Endothelial cell of umbilical vein (primary cell): Measurements from ENCODE around the gene CHURC1. TPM values are rescaled to one million over a fixed set of nuclear protein-coding genes. Genes with fewer than 3 reads are reported as not detected.

Experiments
- BruUV-seq: library from RNA; stranded (reverse); fragments of 400-500 nt; replicated peaks from 2 replicates; lab custom pipeline; 2021; lab: Mats Ljungman, UMichigan
- CTCF ChIA-PET: fragments of 300-600, 350-600 bp; sonication (Branson Sonifier 250); formaldehyde crosslinking; loops from one replicate; lab custom pipeline; 2021; ENCODE audit warnings: antibody characterized with exemption, inconsistent platforms; lab: Charles Lee
- POLR2A ChIA-PET: fragments of 300-600, 350-600 bp; sonication (Branson Sonifier 250); formaldehyde crosslinking; loops from one replicate; lab custom pipeline; 2021; ENCODE audit warnings: antibody characterized with exemption, inconsistent platforms; lab: Charles Lee
- DNase-seq: peaks from one replicate; pipeline ENCODE4 v3.0.0-alpha.2; 2011; ENCODE audit warnings: low read depth, low spot score
- FAIRE-seq: peaks from 2 replicates; lab custom pipeline; 2011; peaks lifted over from hg19 to GRCh38; lab: Jason Lieb, UNC
- H2AFZ ChIP-seq: 2 replicates; pipeline ENCODE4 v1.6.0; 2012; ENCODE audit warnings: low read depth, low read length, control low read depth, inconsistent platforms
- H3K27ac ChIP-seq: 2 replicates; pipeline ENCODE4 v1.5.1; 2011; ENCODE audit warnings: low read depth, mild to moderate bottlenecking, control low read depth, low read length, moderate library complexity; ENCODE audit not compliant: insufficient read depth
- H3K27me3 ChIP-seq, 2 experiments: 2 replicates each; pipeline versions ENCODE4 v1.6.0 to v1.6.1; 2011; ENCODE audit warnings: low read length in 2 of 2, mixed read lengths in 1 of 2; ENCODE audit not compliant: control insufficient read depth in 2 of 2, insufficient read depth in 2 of 2
- H3K36me3 ChIP-seq, 2 experiments: 2 replicates in 1 of 2; 3 replicates in 1 of 2; pipeline ENCODE4 v1.5.1; 2011; ENCODE audit warnings: low read length in 2 of 2, mild to moderate bottlenecking in 1 of 2, moderate library complexity in 1 of 2; ENCODE audit not compliant: control insufficient read depth in 2 of 2, insufficient read depth in 2 of 2; ENCODE audit errors: extremely low read depth in 1 of 2
- H3K4me1 ChIP-seq: 3 replicates; pipeline ENCODE4 v1.5.1; 2011; ENCODE audit warnings: mild to moderate bottlenecking, low read length; ENCODE audit not compliant: control insufficient read depth, insufficient read depth; ENCODE audit errors: extremely low read depth
- H3K4me2 ChIP-seq: 2 replicates; pipeline ENCODE4 v1.6.1; 2011; ENCODE audit warnings: low read length, control low read depth, mixed read lengths; ENCODE audit not compliant: insufficient read depth
- H3K4me3 ChIP-seq, 3 experiments: fragments of 200-600 bp in 1 of 3; sonication (generic), shearing (Covaris generic) in 1 of 3; replicated peaks in 1 of 3; 2 replicates each; pipeline ENCODE4 v1.5.1; 2011 to 2016; ENCODE audit warnings: control low read depth in 3 of 3, low read length in 3 of 3, mild to moderate bottlenecking in 2 of 3, inconsistent platforms in 1 of 3, low read depth in 1 of 3, moderate library complexity in 1 of 3; ENCODE audit not compliant: insufficient read depth in 1 of 3
- H3K79me2 ChIP-seq: 2 replicates; pipeline ENCODE4 v1.6.0; 2012; ENCODE audit warnings: low read length, inconsistent platforms; ENCODE audit not compliant: control insufficient read depth, insufficient read depth
- H3K9ac ChIP-seq: replicated peaks from 2 replicates; pipeline ENCODE3; 2011; ENCODE audit warnings: low read length, control low read depth; ENCODE audit not compliant: insufficient read depth; ENCODE audit errors: extremely low read depth
- H3K9me1 ChIP-seq: replicated peaks from 3 replicates; pipeline ENCODE4 v1.6.0; 2011; ENCODE audit warnings: mild to moderate bottlenecking, low read length; ENCODE audit not compliant: control insufficient read depth, insufficient read depth; ENCODE audit errors: extremely low read depth
- H3K9me3 ChIP-seq: replicated peaks from 2 replicates; pipeline ENCODE4 v1.5.1; 2012; ENCODE audit warnings: low read length, inconsistent platforms; ENCODE audit not compliant: control insufficient read depth, insufficient read depth
- H4K20me1 ChIP-seq: replicated peaks from 2 replicates; pipeline ENCODE3; 2011; ENCODE audit warnings: mild to moderate bottlenecking, low read length; ENCODE audit not compliant: control insufficient read depth, insufficient read depth; ENCODE audit errors: extremely low read depth
- CTCF ChIP-seq, 2 donors: IDR thresholded peaks; 1 replicate in 1 of 2; 2 replicates in 1 of 2; pipeline ENCODE4 v1.5.1; 2011; ENCODE audit warnings: low read length in 2 of 2, mild to moderate bottlenecking in 2 of 2, moderate library complexity in 2 of 2, control low read depth in 1 of 2, inconsistent platforms in 1 of 2, low read depth in 1 of 2; ENCODE audit not compliant: insufficient read depth in 1 of 2; ENCODE audit errors: extremely low read depth in 1 of 2
- EZH2 ChIP-seq: IDR thresholded peaks from 2 replicates; pipeline ENCODE4 v1.6.1; 2012; ENCODE audit warnings: borderline replicate concordance, low read depth, mild to moderate bottlenecking, moderate library complexity, low read length, inconsistent platforms; ENCODE audit not compliant: severe bottlenecking
- FOS ChIP-seq: IDR thresholded peaks from 2 replicates; pipeline ENCODE4 v1.6.1; 2011; ENCODE audit warnings: mild to moderate bottlenecking, low read length, moderate library complexity, borderline replicate concordance; ENCODE audit not compliant: insufficient read depth
- GATA2 ChIP-seq: IDR thresholded peaks from 2 replicates; pipeline ENCODE4 v1.7.0; 2011; ENCODE audit warnings: low read depth, mild to moderate bottlenecking, moderate library complexity, mixed read lengths, low read length; ENCODE audit not compliant: insufficient read length, insufficient read depth
- JUN ChIP-seq: IDR thresholded peaks from 2 replicates; pipeline ENCODE4 v1.6.1; 2011; ENCODE audit warnings: borderline replicate concordance, low read depth; ENCODE audit not compliant: insufficient read length, insufficient read depth
- MAX ChIP-seq: IDR thresholded peaks from 2 replicates; pipeline ENCODE4 v1.6.1; 2011; ENCODE audit not compliant: insufficient read depth, insufficient read length
- MYC ChIP-seq: IDR thresholded peaks from one replicate; pipeline ENCODE4 v1.6.1; 2011; ENCODE audit warnings: mild to moderate bottlenecking, low read depth, low read length
- POLR2A ChIP-seq: IDR thresholded peaks from 2 replicates; pipeline ENCODE4 v1.6.1; 2012; ENCODE audit warnings: low read depth, mild to moderate bottlenecking, control low read depth, low read length
- POLR2AphosphoS5 ChIP-seq: IDR thresholded peaks from 2 replicates; pipeline ENCODE4 v1.6.1; 2012; ENCODE audit warnings: low read depth, mild to moderate bottlenecking, control low read depth, low read length, moderate library complexity; ENCODE audit not compliant: insufficient read depth
- dilution Hi-C: fragments of 300-500 bp; cut with MboI; formaldehyde crosslinking; loops from one replicate; pipeline ENCODE4 v1.15.0; 2019; ENCODE audit warnings: low sequenced_read_pairs; ENCODE audit not compliant: extremely low pct_ligation_motif_present
- intact Hi-C: fragments of 100-400 bp; cut with micrococcal nuclease; formaldehyde crosslinking; loops from one replicate; pipeline ENCODE4 v1.10.0; 2022
- polyA plus RNA-seq, 4 experiments: library from polyadenylated mRNA; depleted of rRNA in 3 of 4; stranded (reverse) in 3 of 4; unstranded in 1 of 4; fragments of >200 nt; gene quantifications; 2 replicates each; pipeline versions ENCODE4 v1.2.1 to v1.2.3, GENCODE V29; 2011 to 2012; ENCODE audit warnings: missing spikeins in 1 of 4
- total RNA-seq: library from RNA; stranded (reverse); gene quantifications from 2 replicates; pipeline ENCODE4 v1.2.3, GENCODE V29; 2021

The CHURC1 gene
- total and polyA plus RNA-seq, 2 donors (not counting 3 experiments of a cell fraction or from before 2014, with no cell fraction given), result 44.4 to 62.2 TPM

- POLR2A ChIA-PET, result no interaction called here
- CTCF ChIA-PET, result interaction anchor here (1.2 to 1.4 kb wide), 2 partner anchors 9 to 75 kb away, joined by 4 read pairs; no protein-coding TSS in a partner anchor
- no peak for FAIRE-seq
Observed at GRCh38 chr14:64944861-64945260, 30.6 kb downstream of the CHURC1 start.

GRCh38 chr14:64945431-64946178, 31.4 kb downstream of the CHURC1 start:
- Histone ChIP-seq H3K36me3 (peaks cover 0 to 15% of the 10 kb centered on the region in 2 experiments), H3K4me1 (no peaks in the 10 kb centered on the region), H3K27me3 (no peaks in the 10 kb centered on the region), H3K4me3 (no peak overlapping the region), H3K9me1 (no peaks in the 10 kb centered on the region), H3K9me3 (no peaks in the 10 kb centered on the region), H3K4me2 (no peak overlapping the region), H2AFZ (no peak overlapping the region), H3K79me2 (no peaks in the 10 kb centered on the region), H3K27ac (no peak overlapping the region), H3K9ac (no peak overlapping the region), H4K20me1 (no peaks in the 10 kb centered on the region)
- no peak for DNase-seq
- ChIA-PET POLR2A (no interaction called here), CTCF (no interaction called here)
- dilution Hi-C loops (no loop called here), intact Hi-C loops (no loop called here)
- no peak for FAIRE-seq
- no TSS peak for BruUV-seq
- TF ChIP-seq JUN (no peak), MAX (no peak), FOS (no peak), EZH2 (no peak), POLR2AphosphoS5 (no peak), MYC (no peak), GATA2 (no peak), CTCF (IDR thresholded peaks at IDR 0.05; ENCODE audit: extremely low read depth in 1 of 2, insufficient read depth in 1 of 2, low read depth in 1 of 2, low read length in 2 of 2) (no peak), POLR2A (no peak)

More at GRCh38 chr14:64944861-64945260, 30.6 kb downstream of the CHURC1 start:
- Histone ChIP-seq H3K79me2 (no peaks in the 10 kb centered on the region), H3K9ac (no peak overlapping the region), H3K9me1 (no peaks in the 10 kb centered on the region), H3K9me3 (no peaks in the 10 kb centered on the region), H3K36me3 (peaks cover 0 to 11% of the 10 kb centered on the region in 2 experiments), H3K27ac (no peak overlapping the region), H3K4me1 (no peaks in the 10 kb centered on the region), H4K20me1 (no peaks in the 10 kb centered on the region), H3K4me2 (no peak overlapping the region), H2AFZ (no peak overlapping the region), H3K27me3 (no peaks in the 10 kb centered on the region), H3K4me3 (no peak overlapping the region)
- TF ChIP-seq GATA2, result no peak
- TF ChIP-seq FOS, result no peak
- TF ChIP-seq JUN, result no peak
- no peak for DNase-seq
- no TSS peak for BruUV-seq
- dilution Hi-C loops (no loop called here), intact Hi-C loops (no loop called here)
